Measurements from ENCODE around the gene DNAJC16.
"Not testable (repeated sequence)": the region's sequence is repeated elsewhere in the genome, so short reads cannot be mapped to it uniquely, and the experiment has no call there.

DNAJC16 gene

DNA sequence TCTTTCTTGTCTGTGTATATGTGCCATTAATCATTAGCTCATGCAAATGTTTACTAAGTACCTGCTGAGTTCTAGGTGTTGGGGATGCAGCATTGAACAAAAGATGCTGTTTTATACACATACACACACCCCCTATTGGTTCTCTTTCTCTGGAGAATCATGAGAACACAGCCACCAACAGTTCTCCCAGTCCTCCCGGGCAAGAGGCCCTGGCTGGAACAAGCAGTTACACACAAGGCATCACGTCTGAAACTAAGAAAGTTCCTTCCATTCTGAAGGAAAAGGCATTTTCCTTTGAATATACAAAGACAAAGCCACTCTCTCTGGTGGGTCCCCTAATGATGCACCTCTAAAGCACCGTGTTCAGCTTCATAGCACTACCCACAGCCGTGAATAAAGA lies 13.5 kb upstream of the DNAJC16 start:
- Mint-ChIP-seq H3K27ac (no peak overlapping the region), H3K9me3 (no peaks in the 10 kb centered on the region), H3K4me3 (no peak overlapping the region), H3K36me3 (ENCODE audit: low read depth) (peaks cover 38% of the 10 kb centered on the region), H3K27me3 (ENCODE audit: low read depth, poor library complexity) (no peaks in the 10 kb centered on the region), H3K4me1 (peaks cover 3% of the 10 kb centered on the region)
- no peak for DNase-seq
- TF ChIP-seq, protein P1, sequence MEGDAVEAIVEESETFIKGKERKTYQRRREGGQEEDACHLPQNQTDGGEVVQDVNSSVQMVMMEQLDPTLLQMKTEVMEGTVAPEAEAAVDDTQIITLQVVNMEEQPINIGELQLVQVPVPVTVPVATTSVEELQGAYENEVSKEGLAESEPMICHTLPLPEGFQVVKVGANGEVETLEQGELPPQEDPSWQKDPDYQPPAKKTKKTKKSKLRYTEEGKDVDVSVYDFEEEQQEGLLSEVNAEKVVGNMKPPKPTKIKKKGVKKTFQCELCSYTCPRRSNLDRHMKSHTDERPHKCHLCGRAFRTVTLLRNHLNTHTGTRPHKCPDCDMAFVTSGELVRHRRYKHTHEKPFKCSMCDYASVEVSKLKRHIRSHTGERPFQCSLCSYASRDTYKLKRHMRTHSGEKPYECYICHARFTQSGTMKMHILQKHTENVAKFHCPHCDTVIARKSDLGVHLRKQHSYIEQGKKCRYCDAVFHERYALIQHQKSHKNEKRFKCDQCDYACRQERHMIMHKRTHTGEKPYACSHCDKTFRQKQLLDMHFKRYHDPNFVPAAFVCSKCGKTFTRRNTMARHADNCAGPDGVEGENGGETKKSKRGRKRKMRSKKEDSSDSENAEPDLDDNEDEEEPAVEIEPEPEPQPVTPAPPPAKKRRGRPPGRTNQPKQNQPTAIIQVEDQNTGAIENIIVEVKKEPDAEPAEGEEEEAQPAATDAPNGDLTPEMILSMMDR (IDR thresholded peaks at IDR 0.05): no peak

DNA sequence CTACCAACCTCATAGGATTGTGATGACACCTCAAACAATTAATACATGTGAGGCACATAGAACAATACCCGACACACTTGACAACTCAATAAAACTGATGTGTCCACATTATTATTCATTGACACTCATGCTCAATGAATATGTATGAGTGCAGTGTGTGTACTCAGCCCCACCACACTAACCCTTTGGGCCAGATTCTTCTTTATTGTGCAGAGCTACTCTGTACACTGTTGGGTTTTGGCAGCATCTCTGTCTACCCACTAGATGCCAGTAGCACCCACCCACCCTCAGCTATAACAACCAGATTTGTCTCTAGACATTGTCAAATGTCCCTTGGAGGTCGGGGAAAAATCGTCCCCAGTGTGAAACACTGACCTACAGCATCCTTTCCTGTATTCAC lies 12.7 kb upstream of the DNAJC16 start:
- Mint-ChIP-seq H3K27me3 (ENCODE audit: low read depth, poor library complexity) (no peaks in the 10 kb centered on the region), H3K27ac (no peak overlapping the region), H3K4me3 (no peak overlapping the region), H3K4me1 (peaks cover 8% of the 10 kb centered on the region), H3K9me3 (no peaks in the 10 kb centered on the region), H3K36me3 (ENCODE audit: low read depth) (peaks cover 40% of the 10 kb centered on the region)
- DNase-seq: no peak
- TF ChIP-seq, protein P1 (IDR thresholded peaks at IDR 0.05): no peak

DNA sequence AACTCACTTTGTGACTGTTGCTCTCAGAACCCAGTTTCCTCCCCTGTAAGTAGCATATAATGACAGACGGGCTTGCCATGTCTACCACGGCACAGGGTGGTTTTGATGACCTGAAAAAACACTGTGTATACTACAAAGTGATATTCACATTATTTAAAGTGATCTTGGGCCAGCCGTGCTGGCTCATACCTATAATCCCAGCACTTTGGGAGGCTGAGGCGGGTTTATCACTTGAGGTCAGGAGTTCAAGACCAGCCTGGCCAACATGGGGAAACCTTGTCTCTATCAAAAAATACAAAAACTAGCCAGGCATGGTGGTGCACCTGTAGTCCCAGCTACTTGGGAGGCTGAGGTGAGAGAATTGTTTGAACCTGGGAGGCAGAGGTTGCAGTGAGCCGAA lies 12.1 kb upstream of the DNAJC16 start:
- Mint-ChIP-seq H3K36me3 (ENCODE audit: low read depth) (peaks cover 44% of the 10 kb centered on the region), H3K27ac (peak overlapping the region; percentile 34), H3K4me1 (peaks cover 13% of the 10 kb centered on the region)
- H3K27me3 Mint-ChIP-seq (ENCODE audit: low read depth, poor library complexity); H3K4me3 Mint-ChIP-seq; DNase-seq; H3K9me3 Mint-ChIP-seq: not testable (repeated sequence)

DNA sequence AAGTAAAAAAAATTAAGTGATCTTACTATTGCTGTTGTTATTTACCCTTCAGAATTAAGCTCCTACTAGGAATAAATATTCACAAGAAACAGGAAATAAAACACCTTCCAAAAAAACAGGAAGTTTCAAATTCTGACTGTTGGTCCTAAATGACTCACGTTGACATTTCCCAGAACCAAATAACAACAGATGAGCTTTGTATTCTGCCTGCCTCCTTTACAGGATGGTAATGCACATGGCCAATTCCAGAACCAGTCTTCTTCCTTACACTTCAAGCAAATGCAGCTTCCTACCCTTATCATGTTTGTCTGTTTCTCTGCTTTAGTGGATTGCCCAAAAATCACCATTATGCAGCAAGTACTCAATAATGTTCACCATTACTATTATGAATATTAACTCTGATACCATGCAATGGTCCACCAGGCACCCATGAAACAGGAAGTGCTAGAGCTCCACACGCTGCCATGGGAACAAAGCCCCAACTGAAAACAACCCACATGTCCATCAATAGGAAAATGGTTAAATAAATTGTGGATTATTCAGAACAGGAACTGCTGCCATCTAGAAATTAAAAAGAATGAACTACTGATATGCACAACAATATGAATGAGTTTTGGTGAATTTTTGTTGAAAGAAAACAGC lies 11.5 kb upstream of the DNAJC16 start:
- H3K36me3 Mint-ChIP-seq (ENCODE audit: low read depth): peaks cover 44% of the 10 kb centered on the region
- no peak for DNase-seq
- no peaks in the 10 kb centered on the region for H3K27me3 Mint-ChIP-seq (ENCODE audit: low read depth, poor library complexity)
- H3K27ac Mint-ChIP-seq: peak overlapping the region; percentile 3
- TF ChIP-seq, protein P1 (IDR thresholded peaks at IDR 0.05): no peak
- no peak overlapping the region for H3K4me3 Mint-ChIP-seq
- no peaks in the 10 kb centered on the region for H3K9me3 Mint-ChIP-seq
- peaks cover 14% of the 10 kb centered on the region for H3K4me1 Mint-ChIP-seq

DNA sequence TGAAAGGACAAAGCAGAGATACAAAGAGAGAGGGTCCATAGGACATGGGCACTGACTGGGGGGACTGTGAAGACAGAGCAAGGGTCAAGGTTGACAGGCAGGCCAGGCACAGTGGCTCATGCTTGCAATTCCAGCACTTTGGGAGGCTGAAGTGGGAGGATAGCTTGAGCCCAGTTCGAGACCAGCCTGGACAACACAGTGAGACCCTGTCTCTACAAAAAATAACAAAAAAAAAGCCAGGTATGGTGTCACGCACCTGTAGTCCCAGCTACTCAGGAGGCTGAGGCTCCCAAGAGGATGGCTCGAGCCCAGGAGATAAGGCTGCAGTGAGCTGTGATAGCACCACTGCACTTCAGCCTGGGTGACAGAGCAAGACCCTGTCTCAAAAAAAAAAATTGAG lies 7.0 kb upstream of the DNAJC16 start:
- TF ChIP-seq, protein P1 (IDR thresholded peaks at IDR 0.05): no peak
- no peak overlapping the region for H3K4me3 Mint-ChIP-seq
- no peak for DNase-seq
- peaks cover 34% of the 10 kb centered on the region for H3K36me3 Mint-ChIP-seq (ENCODE audit: low read depth)
- H3K27me3 Mint-ChIP-seq (ENCODE audit: low read depth, poor library complexity): peaks cover 5% of the 10 kb centered on the region
- no peak overlapping the region for H3K27ac Mint-ChIP-seq
- H3K4me1 Mint-ChIP-seq: peaks cover 43% of the 10 kb centered on the region
- no peaks in the 10 kb centered on the region for H3K9me3 Mint-ChIP-seq

DNA sequence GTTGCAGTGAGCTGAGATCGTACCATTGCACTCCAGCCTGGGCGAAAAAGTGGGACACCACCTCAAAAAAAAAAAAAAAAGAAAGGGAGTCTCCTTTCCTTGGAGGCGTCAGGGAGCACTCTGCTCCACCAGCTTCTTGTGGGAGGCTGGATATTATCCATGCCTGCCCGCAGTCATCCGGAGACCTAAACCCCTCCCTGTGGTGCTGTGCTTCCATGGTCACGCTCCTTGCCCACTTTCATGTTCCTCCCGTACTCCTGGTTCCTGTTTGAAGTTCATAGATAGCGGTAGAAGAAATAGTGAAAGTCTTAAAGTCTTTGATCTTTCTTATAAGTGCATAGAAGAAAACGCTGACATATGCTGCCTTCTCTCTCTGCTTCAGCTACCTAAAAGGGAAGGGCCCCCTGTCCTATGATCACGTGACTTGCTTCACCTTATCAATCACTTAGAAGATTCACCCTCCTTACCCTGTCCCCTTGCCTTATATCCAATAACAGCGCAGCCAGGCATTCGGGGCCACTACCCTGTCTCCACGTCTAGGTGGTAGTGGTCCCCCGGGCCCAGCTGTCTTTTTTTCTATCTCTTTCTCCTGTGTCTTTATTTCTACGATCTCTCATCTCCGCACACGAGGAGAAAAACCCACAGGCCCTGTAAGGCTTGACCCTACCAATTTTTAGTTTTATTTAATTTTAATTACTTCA lies 5.3 kb upstream of the DNAJC16 start:
- peak overlapping the region; percentile 37 for H3K4me3 Mint-ChIP-seq
- not testable (repeated sequence) for H3K27me3 Mint-ChIP-seq (ENCODE audit: low read depth, poor library complexity); H3K27ac Mint-ChIP-seq; H3K9me3 Mint-ChIP-seq
- H3K36me3 Mint-ChIP-seq (ENCODE audit: low read depth): peaks cover 28% of the 10 kb centered on the region
- H3K4me1 Mint-ChIP-seq: peaks cover 58% of the 10 kb centered on the region
- peak; percentile 22 for DNase-seq

DNA sequence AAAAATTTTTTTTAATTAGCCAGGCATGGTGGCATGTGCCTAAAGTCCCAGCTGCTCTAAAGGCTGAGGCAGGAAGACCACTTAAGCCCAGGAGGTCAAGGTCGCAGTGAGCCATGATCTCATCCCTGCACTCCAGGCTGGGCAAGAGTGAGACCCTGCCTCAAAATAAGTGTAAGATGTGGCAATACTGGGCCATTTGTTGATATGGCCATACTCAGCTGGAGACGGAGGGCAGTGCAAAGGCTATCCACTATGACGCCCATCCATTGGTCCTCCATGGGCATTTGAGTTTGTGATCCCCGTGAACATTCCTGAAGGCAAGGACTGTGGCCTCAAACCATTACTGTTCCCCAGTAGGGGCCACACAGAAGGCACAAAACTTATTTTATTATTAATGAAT lies 4.1 kb upstream of the DNAJC16 start:
- Mint-ChIP-seq H3K27ac (no peak overlapping the region), H3K9me3 (no peaks in the 10 kb centered on the region), H3K27me3 (ENCODE audit: low read depth, poor library complexity) (peaks cover 5% of the 10 kb centered on the region), H3K36me3 (ENCODE audit: low read depth) (peaks cover 16% of the 10 kb centered on the region), H3K4me1 (peaks cover 65% of the 10 kb centered on the region), H3K4me3 (peak overlapping the region; percentile 65)
- DNase-seq: no peak
- TF ChIP-seq, protein P1 (IDR thresholded peaks at IDR 0.05): no peak
